ENCODE data around the gene IL12RB2. TPM values are rescaled to one million over a fixed set of nuclear protein-coding genes. Genes with fewer than 3 reads are reported as not detected.

Gene IL12RB2
- total and polyA plus RNA-seq, 2 donors from 2014 or later = 0.26 to 1.5 TPM

DNA sequence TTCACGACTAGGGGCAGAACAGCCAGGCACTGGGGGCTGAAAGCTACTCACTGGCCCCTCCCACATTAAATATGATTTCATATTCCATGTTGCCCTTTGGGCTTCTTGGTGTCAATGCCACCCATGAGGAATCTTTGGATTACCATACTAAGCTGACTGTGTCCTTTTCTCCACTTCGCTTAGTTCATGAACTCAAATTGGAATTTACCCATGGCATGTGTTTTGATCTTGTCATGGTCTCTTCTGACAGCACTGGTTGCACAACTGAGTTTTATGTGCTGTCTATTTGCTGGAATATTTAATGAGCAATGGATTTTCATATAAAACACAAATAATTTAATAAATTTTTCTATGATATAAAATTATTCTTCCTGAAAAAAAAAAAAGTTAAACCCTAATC, 63.4 kb downstream of the IL12RB2 start:
- FAIRE-seq = no peak
- intact Hi-C loops (cut with DNase I) = no loop called here
- H3K9ac ChIP-seq (ENCODE audit: low read length in 3 of 3) = no peak overlapping the region

DNA sequence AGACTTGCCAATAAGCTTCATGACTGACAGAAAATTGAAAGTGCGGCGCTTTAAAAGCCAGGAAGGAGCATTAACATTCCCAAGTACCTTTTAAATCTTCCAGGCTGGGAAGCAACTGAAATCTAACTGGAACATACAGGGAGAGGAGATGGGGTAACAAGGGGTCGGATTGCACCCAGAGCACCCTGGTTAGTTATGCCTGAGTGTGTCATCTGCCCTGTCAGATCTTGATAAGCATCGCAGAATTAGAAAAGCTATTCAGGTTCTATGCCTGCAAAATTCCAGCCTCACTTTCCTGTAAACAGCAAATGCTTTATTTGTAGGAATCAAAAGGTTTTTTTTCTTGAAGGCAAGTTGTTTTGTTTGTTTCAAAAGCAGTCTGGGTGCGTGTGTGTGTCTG, 64.0 kb downstream of the IL12RB2 start:
- Histone ChIP-seq H3K9me3 (ENCODE audit: control insufficient read depth in 2 of 3, insufficient read depth in 1 of 3, low read length in 3 of 3) (no peaks in the 10 kb centered on the region), H3K9ac (ENCODE audit: low read length in 3 of 3) (no peak overlapping the region), H3K4me1 (ENCODE audit: control insufficient read depth in 2 of 3, insufficient read depth in 2 of 3, low read depth in 1 of 3, low read length in 3 of 3) (no peaks in the 10 kb centered on the region), H3K27me3 (ENCODE audit: control insufficient read depth, insufficient read depth, low read length) (no peaks in the 10 kb centered on the region), H3K36me3 (ENCODE audit: control insufficient read depth in 2 of 3, insufficient read depth in 3 of 3, low read length in 3 of 3) (no peaks in the 10 kb centered on the region), H3K27ac (ENCODE audit: low read depth in 2 of 2, low read length in 2 of 2) (no peak overlapping the region), H3K4me3 (ENCODE audit: low read length in 3 of 3) (no peak overlapping the region)
- intact Hi-C loops (cut with DNase I) = no loop called here
- no peak for FAIRE-seq
- DNase-seq = no peak
- TF ChIP-seq, protein P1, sequence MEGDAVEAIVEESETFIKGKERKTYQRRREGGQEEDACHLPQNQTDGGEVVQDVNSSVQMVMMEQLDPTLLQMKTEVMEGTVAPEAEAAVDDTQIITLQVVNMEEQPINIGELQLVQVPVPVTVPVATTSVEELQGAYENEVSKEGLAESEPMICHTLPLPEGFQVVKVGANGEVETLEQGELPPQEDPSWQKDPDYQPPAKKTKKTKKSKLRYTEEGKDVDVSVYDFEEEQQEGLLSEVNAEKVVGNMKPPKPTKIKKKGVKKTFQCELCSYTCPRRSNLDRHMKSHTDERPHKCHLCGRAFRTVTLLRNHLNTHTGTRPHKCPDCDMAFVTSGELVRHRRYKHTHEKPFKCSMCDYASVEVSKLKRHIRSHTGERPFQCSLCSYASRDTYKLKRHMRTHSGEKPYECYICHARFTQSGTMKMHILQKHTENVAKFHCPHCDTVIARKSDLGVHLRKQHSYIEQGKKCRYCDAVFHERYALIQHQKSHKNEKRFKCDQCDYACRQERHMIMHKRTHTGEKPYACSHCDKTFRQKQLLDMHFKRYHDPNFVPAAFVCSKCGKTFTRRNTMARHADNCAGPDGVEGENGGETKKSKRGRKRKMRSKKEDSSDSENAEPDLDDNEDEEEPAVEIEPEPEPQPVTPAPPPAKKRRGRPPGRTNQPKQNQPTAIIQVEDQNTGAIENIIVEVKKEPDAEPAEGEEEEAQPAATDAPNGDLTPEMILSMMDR (IDR thresholded peaks at IDR 0.05; ENCODE audit: borderline replicate concordance, extremely low read depth, insufficient read depth) = no peak

More for the DNA sequence above, 63.4 kb downstream of the IL12RB2 start:
- Histone ChIP-seq H3K9me3 (ENCODE audit: control insufficient read depth in 2 of 3, insufficient read depth in 1 of 3, low read length in 3 of 3) (no peaks in the 10 kb centered on the region), H3K4me1 (ENCODE audit: control insufficient read depth in 2 of 3, insufficient read depth in 2 of 3, low read depth in 1 of 3, low read length in 3 of 3) (no peaks in the 10 kb centered on the region), H3K36me3 (ENCODE audit: control insufficient read depth in 2 of 3, insufficient read depth in 3 of 3, low read length in 3 of 3) (no peaks in the 10 kb centered on the region), H3K27ac (ENCODE audit: low read depth in 2 of 2, low read length in 2 of 2) (no peak overlapping the region), H3K27me3 (ENCODE audit: control insufficient read depth, insufficient read depth, low read length) (no peaks in the 10 kb centered on the region), H3K4me3 (ENCODE audit: low read length in 3 of 3) (no peak overlapping the region)
- no peak for DNase-seq
- TF ChIP-seq, protein P1 (IDR thresholded peaks at IDR 0.05; ENCODE audit: borderline replicate concordance, extremely low read depth, insufficient read depth) = no peak

DNA sequence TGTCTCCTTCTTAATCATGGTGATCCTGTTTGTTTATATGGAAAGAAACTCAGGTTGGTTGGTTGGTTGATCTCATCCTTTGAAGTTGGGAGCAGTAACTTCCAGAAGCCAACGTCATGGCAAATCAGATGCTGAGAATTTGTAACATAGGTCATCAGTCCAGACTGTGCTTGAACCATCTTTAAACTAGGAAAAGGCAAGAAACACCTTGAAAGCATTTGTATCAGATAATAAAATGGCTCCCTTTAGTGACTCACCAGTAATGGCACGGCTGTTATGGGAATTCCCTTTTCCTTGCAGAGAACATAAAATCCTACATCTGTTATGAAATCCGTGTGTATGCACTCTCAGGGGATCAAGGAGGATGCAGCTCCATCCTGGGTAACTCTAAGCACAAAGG, 64.5 kb downstream of the IL12RB2 start:
- no peak overlapping the region for H3K4me3 ChIP-seq (ENCODE audit: low read length in 3 of 3)
- TF ChIP-seq, protein P1 (IDR thresholded peaks at IDR 0.05; ENCODE audit: borderline replicate concordance, extremely low read depth, insufficient read depth) = no peak
- H3K9ac ChIP-seq (ENCODE audit: low read length in 3 of 3) = no peak overlapping the region
- H3K27me3 ChIP-seq (ENCODE audit: control insufficient read depth, insufficient read depth, low read length) = no peaks in the 10 kb centered on the region
- H3K9me3 ChIP-seq (ENCODE audit: control insufficient read depth in 2 of 3, insufficient read depth in 1 of 3, low read length in 3 of 3) = no peaks in the 10 kb centered on the region
- DNase-seq = no peak
- no peak overlapping the region for H3K27ac ChIP-seq (ENCODE audit: low read depth in 2 of 2, low read length in 2 of 2)
- intact Hi-C loops (cut with DNase I) = no loop called here
- no peaks in the 10 kb centered on the region for H3K4me1 ChIP-seq (ENCODE audit: control insufficient read depth in 2 of 3, insufficient read depth in 2 of 3, low read depth in 1 of 3, low read length in 3 of 3)
- no peaks in the 10 kb centered on the region for H3K36me3 ChIP-seq (ENCODE audit: control insufficient read depth in 2 of 3, insufficient read depth in 3 of 3, low read length in 3 of 3)
- FAIRE-seq = no peak

DNA sequence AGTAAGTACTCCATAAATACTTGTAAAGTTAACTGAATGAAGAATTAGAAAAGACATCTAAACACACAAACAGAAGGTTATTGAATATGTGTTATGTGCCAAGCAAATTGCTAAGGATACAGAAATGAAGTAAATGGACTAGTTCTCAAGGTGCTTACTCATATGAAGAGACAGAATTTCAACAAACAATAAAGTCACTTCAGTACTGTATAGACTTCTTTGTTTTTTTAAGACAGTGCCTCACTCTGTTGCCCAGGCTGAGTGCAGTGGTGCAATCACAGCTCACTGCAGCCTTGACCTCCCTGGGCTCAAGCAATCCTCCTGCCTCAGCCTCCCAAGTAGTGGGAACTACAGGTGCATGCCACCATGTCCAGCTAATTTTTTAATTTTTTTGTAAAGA, 65.2 kb downstream of the IL12RB2 start:
- Histone ChIP-seq H3K27me3 (ENCODE audit: control insufficient read depth, insufficient read depth, low read length) (no peaks in the 10 kb centered on the region), H3K4me1 (ENCODE audit: control insufficient read depth in 2 of 3, insufficient read depth in 2 of 3, low read depth in 1 of 3, low read length in 3 of 3) (no peaks in the 10 kb centered on the region), H3K9me3 (ENCODE audit: control insufficient read depth in 2 of 3, insufficient read depth in 1 of 3, low read length in 3 of 3) (no peaks in the 10 kb centered on the region), H3K36me3 (ENCODE audit: control insufficient read depth in 2 of 3, insufficient read depth in 3 of 3, low read length in 3 of 3) (no peaks in the 10 kb centered on the region), H3K4me3 (ENCODE audit: low read length in 3 of 3) (no peak overlapping the region), H3K27ac (ENCODE audit: low read depth in 2 of 2, low read length in 2 of 2) (no peak overlapping the region), H3K9ac (ENCODE audit: low read length in 3 of 3) (no peak overlapping the region)
- intact Hi-C loops (cut with DNase I) = no loop called here
- no peak for FAIRE-seq
- TF ChIP-seq, protein P1 (IDR thresholded peaks at IDR 0.05; ENCODE audit: borderline replicate concordance, extremely low read depth, insufficient read depth) = no peak
- DNase-seq = no peak

Data from kidney (tissue), 14 donors.